Skeletal muscle tissue (tissue), 4 donors: ENCODE results near the gene SLC52A3. TPM values are rescaled to one million over a fixed set of nuclear protein-coding genes. Genes with fewer than 3 reads are reported as not detected.

Source experiments
- H3K27ac ChIP-seq: one replicate; pipeline ENCODE4 v1.7.0; 2013; ENCODE audit warnings: mild to moderate bottlenecking, low read depth, low read length, inconsistent platforms
- H3K27me3 ChIP-seq, 3 donors: one replicate each; pipeline ENCODE4 v1.7.0; 2013; ENCODE audit warnings: low read length in 3 of 3; ENCODE audit not compliant: control insufficient read depth in 3 of 3, insufficient read depth in 3 of 3
- H3K36me3 ChIP-seq, 3 donors: one replicate each; pipeline ENCODE4 v1.7.0; 2013; ENCODE audit warnings: low read length in 3 of 3; ENCODE audit not compliant: control insufficient read depth in 3 of 3, insufficient read depth in 3 of 3
- H3K4me1 ChIP-seq, 3 donors: one replicate each; pipeline ENCODE4 v1.7.0; 2013; ENCODE audit warnings: low read length in 3 of 3, mild to moderate bottlenecking in 3 of 3; ENCODE audit not compliant: control insufficient read depth in 3 of 3, insufficient read depth in 3 of 3
- H3K4me3 ChIP-seq, 3 donors: one replicate each; pipeline ENCODE4 v1.7.0; 2013; ENCODE audit warnings: low read length in 3 of 3
- H3K9ac ChIP-seq, 3 donors: one replicate each; pipeline ENCODE4 v1.7.0; 2013; ENCODE audit warnings: low read length in 3 of 3, mild to moderate bottlenecking in 3 of 3, moderate library complexity in 2 of 3, low read depth in 1 of 3
- H3K9me3 ChIP-seq, 3 donors: one replicate each; pipeline ENCODE4 v1.7.0; 2013; ENCODE audit warnings: low read length in 3 of 3; ENCODE audit not compliant: control insufficient read depth in 3 of 3
- total RNA-seq: library from RNA; depleted of rRNA; stranded (reverse); fragments of >200 nt; gene quantifications from one replicate; pipeline ENCODE4 v1.2.3, GENCODE V29; 2014
- donor health status: Osteomylitis.

SLC52A3 gene
- total RNA-seq, 1 donor from 2014 or later = not detected

DNA sequence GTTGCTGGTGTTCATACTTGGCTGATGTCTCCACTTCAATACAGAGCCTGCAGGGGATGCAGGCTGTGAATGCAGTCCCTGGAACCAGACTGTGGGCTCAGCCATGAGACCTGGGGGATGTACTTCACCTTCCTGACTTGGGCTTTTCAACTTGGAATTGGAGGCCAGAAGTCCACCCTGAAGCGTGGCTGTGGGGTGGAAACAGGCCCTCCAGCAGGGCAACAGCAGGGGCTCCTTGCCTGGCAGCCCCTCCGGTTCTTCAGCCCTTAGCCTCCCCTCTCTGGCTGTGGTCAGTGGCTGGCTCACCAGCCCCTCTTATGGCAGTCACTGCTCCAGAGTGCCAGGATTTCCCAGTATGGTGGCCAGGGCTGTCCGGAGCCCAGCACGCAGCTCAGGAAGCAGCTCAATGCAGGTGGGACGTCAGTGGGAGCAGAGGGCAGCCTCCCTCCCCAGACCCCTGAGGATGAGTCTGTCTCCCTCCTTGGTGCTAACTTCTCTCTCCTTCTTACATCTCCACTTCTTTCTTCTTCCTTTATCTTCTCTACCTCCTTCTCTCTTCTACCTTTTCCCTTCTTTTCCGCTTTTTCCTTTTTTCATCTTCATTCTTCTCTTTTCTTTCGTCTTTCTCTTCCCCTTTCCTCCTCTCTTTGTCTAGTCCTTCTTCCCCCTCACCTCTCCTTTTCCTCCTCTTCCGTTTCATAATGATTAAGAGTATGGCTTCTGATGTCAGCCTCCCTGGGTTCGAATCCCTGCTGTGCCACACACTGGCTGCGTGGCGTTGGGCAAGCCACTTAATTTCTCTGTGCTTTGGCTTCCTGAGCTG lies 45.3 kb downstream of the SLC52A3 start:
- no peaks in the 10 kb centered on the region for H3K36me3 ChIP-seq
- no peak overlapping the region for H3K9ac ChIP-seq
- H3K27ac ChIP-seq = no peak overlapping the region
- H3K27me3 ChIP-seq = peaks cover 16 to 61% (median 43%) of the 10 kb centered on the region in 3 donors
- H3K4me1 ChIP-seq = peaks cover 0 to 7% (median 6%) of the 10 kb centered on the region in 3 donors
- peaks cover 0 to 3% (median 0%) of the 10 kb centered on the region in 3 donors for H3K9me3 ChIP-seq
- no peak overlapping the region for H3K4me3 ChIP-seq

DNA sequence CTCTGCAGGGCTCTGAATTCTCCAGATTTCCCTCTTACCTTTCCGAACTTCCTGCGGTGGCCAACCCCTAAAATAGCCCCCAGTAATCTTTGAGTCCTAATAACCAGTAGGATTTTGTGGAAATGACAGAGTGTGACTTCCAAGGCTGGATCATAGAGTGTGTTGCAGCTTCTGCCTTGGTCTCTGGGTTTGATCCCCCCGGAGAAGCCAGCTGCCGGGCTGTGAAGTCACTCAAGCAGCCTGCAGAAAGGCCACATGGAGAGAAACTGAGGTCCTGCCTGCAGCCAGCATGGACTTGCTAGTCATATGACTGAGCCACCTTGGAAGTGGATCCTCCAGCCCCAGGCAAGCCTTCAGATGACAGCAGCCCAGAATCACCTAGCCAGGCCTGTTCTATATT lies 46.4 kb downstream of the SLC52A3 start:
- H3K4me1 ChIP-seq = peaks cover 0 to 7% (median 6%) of the 10 kb centered on the region in 3 donors
- H3K27ac ChIP-seq = no peak overlapping the region
- H3K9me3 ChIP-seq = peaks cover 0 to 3% (median 0%) of the 10 kb centered on the region in 3 donors
- H3K9ac ChIP-seq = no peak overlapping the region
- H3K36me3 ChIP-seq = no peaks in the 10 kb centered on the region
- H3K27me3 ChIP-seq = peaks cover 16 to 63% (median 36%) of the 10 kb centered on the region in 3 donors
- no peak overlapping the region for H3K4me3 ChIP-seq

DNA sequence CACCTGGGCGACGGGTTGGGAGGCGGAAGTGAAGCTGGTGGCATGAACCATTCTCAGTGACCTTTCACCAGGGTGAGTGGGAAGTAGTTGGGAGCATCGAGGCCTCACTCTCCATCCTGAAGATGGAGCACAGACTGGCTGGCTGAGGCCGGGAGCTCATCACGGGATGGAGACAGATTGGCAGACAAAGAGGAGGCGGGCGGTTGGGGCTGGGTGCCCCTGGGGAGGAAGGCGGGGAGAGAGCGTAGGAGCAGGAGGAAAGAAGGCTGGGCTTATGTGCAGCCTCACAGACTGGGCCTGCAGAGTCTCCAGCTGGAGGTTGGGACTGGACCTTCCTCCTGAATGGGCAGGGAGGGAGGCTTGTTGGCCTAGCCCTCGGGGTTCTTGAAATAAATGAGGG lies 48.5 kb downstream of the SLC52A3 start:
- H3K9me3 ChIP-seq = peaks cover 0 to 3% (median 0%) of the 10 kb centered on the region in 3 donors
- no peak overlapping the region for H3K27ac ChIP-seq
- no peaks in the 10 kb centered on the region for H3K36me3 ChIP-seq
- H3K9ac ChIP-seq = no peak overlapping the region
- no peak overlapping the region for H3K4me3 ChIP-seq
- peaks cover 0 to 7% (median 6%) of the 10 kb centered on the region in 3 donors for H3K4me1 ChIP-seq
- H3K27me3 ChIP-seq = peaks cover 4 to 55% (median 33%) of the 10 kb centered on the region in 3 donors

DNA sequence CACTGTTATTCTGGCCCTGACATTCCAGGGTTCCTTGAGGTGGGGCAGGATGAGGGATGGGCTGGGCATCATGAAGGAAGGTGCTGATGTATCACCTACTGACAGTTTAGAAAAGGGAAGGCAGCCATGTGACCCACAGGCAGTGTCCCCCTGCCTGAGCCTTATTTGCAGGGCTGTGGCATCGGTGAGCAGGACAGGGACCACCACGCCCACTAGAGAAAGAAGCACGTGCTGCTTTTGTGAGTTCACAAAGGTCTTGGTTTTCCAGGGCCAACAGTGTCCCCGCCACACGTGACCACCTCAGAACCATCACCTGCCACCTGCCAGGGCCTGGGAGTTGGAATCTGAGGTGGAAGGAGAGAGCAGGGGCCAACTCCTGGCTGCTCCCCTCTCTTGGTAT lies 49.2 kb downstream of the SLC52A3 start:
- Histone ChIP-seq H3K4me3 (no peak overlapping the region), H3K9ac (no peak overlapping the region), H3K27ac (no peak overlapping the region), H3K36me3 (no peaks in the 10 kb centered on the region), H3K27me3 (peaks cover 4 to 55% (median 33%) of the 10 kb centered on the region in 3 donors), H3K4me1 (peaks cover 0 to 4% (median 3%) of the 10 kb centered on the region in 3 donors), H3K9me3 (peaks cover 0 to 3% (median 0%) of the 10 kb centered on the region in 3 donors)

- no peaks in the 10 kb centered on the region for H3K36me3 ChIP-seq
- H3K4me3 ChIP-seq = no peak overlapping the region
- peaks cover 4 to 45% (median 25%) of the 10 kb centered on the region in 3 donors for H3K27me3 ChIP-seq
- no peak overlapping the region for H3K27ac ChIP-seq
- H3K4me1 ChIP-seq = no peaks in the 10 kb centered on the region
- H3K9me3 ChIP-seq = peaks cover 0 to 3% (median 0%) of the 10 kb centered on the region in 3 donors
- H3K9ac ChIP-seq = no peak overlapping the region
These were observed 50.5 kb downstream of the SLC52A3 start for GRCh38 chr20:717832-718231.

- H3K9me3 ChIP-seq = peaks cover 0 to 3% (median 0%) of the 10 kb centered on the region in 3 donors
These were observed 51.0 kb downstream of the SLC52A3 start for GRCh38 chr20:717271-717670.

DNA sequence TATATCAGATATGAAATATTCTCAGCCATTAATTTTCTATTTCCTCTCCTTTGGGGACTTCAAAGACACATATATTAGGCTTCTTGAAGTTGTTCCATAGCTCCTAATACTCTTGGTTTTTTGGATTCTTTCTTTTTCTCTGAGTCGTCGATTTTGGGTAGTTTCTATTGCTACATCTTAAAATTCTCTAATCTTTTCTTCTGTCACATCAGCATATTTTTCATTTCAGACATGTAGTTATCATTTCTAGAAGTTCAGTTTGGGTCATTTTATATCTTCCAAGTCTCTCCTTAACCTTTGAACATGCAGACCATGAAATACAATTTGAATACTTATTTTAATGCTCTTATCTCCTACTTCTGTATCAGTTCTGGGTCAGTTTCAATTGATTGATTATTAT lies 53.8 kb downstream of the SLC52A3 start:
- Histone ChIP-seq H3K27me3 (peaks cover 16 to 36% (median 20%) of the 10 kb centered on the region in 3 donors), H3K27ac (no peak overlapping the region), H3K9ac (no peak overlapping the region), H3K9me3 (no peaks in the 10 kb centered on the region), H3K4me3 (no peak overlapping the region), H3K4me1 (peaks cover 0 to 1% (median 0%) of the 10 kb centered on the region in 3 donors), H3K36me3 (no peaks in the 10 kb centered on the region)

More at GRCh38 chr20:717271-717670, 51.0 kb downstream of the SLC52A3 start:
- no peak overlapping the region for H3K4me3 ChIP-seq
- no peaks in the 10 kb centered on the region for H3K36me3 ChIP-seq
- no peak overlapping the region for H3K27ac ChIP-seq
- no peaks in the 10 kb centered on the region for H3K4me1 ChIP-seq
- peaks cover 4 to 39% (median 25%) of the 10 kb centered on the region in 3 donors for H3K27me3 ChIP-seq
- H3K9ac ChIP-seq = no peak overlapping the region

GRCh38 chr20:711576-711975 lies 56.7 kb downstream of the SLC52A3 start:
- H3K4me3 ChIP-seq = no peak overlapping the region
- peaks cover 24 to 29% (median 25%) of the 10 kb centered on the region in 3 donors for H3K27me3 ChIP-seq
- no peak overlapping the region for H3K27ac ChIP-seq
- H3K9ac ChIP-seq = no peak overlapping the region
- H3K4me1 ChIP-seq = peaks cover 0 to 3% (median 0%) of the 10 kb centered on the region in 3 donors
- peaks cover 0 to 4% (median 0%) of the 10 kb centered on the region in 3 donors for H3K9me3 ChIP-seq
- no peaks in the 10 kb centered on the region for H3K36me3 ChIP-seq

- Histone ChIP-seq H3K4me3 (no peak overlapping the region), H3K4me1 (peaks cover 0 to 3% (median 0%) of the 10 kb centered on the region in 3 donors), H3K36me3 (no peaks in the 10 kb centered on the region), H3K9me3 (peaks cover 0 to 4% (median 0%) of the 10 kb centered on the region in 3 donors), H3K27me3 (peaks cover 24 to 32% (median 28%) of the 10 kb centered on the region in 3 donors), H3K9ac (no peak overlapping the region), H3K27ac (no peak overlapping the region)
These were observed 57.4 kb downstream of the SLC52A3 start for GRCh38 chr20:710780-711450.
